SH-SY5Y (cell line): ENCODE measurements around the gene RNFT2.

ENCODE experiments used
- GATA2 ChIP-seq: IDR thresholded peaks from 2 replicates; pipeline ENCODE4 v1.6.1; 2011; ENCODE audit warnings: mild to moderate bottlenecking, low read depth, low read length
- GATA3 ChIP-seq: IDR thresholded peaks from 2 replicates; pipeline ENCODE4 v1.6.1; 2011; ENCODE audit warnings: low read depth, mild to moderate bottlenecking, low read length, moderate library complexity

RNFT2 gene

DNA sequence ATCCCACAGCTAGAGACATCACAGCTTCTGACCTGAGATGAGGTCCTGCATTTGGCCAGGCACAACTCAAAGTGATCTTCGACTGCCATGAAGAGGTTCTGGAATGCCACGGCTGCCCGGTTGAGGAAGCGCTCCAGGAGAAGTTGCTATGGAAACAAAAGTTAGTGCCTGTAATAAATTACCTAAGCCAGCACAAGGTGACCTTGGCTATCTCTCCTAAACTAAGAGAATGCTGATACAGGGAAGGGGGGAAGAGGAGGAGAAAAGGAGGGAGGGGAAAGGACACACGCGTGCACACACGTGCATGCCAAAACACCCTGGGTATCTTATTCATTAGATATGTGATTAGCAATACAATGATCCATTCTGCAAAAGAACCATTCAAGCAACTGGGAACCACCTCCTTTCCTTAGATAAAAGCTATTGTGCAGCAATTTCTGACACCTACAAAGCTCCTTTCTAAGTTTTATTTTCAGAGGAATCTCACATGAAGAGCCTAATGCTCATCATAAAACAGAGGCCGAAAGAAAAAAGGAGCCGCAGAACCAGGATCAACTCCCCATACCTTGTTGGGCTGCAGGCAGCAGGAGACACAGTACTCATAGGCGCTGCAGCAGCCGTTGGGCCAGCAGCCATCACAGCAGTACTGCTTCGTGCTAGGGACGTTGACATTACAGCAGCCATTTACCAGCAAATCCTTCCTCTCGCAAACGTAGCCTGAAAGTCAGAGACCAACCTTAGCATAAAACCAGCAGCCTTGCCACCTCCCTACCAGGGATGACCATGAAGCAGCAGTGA, 18.2 kb upstream of the RNFT2 start:
- no peak for TF ChIP-seq GATA2
- no peak for TF ChIP-seq GATA3

GRCh38 chr12:116722245-116722644, 15.9 kb upstream of the RNFT2 start:
- no peak for TF ChIP-seq GATA2
- TF ChIP-seq GATA3: no peak

- no peak for TF ChIP-seq GATA2
- no peak for TF ChIP-seq GATA3
These were observed 11.4 kb upstream of the RNFT2 start for GRCh38 chr12:116726694-116727093.

GRCh38 chr12:116727261-116727660, 10.9 kb upstream of the RNFT2 start:
- TF ChIP-seq GATA3: no peak
- no peak for TF ChIP-seq GATA2

- TF ChIP-seq GATA2 (no peak), GATA3 (no peak)
These were observed 10.2 kb upstream of the RNFT2 start for GRCh38 chr12:116727891-116728290.

- TF ChIP-seq GATA3: no peak
- TF ChIP-seq GATA2: no peak
These were observed 6.3 kb upstream of the RNFT2 start for GRCh38 chr12:116731801-116732200.

DNA sequence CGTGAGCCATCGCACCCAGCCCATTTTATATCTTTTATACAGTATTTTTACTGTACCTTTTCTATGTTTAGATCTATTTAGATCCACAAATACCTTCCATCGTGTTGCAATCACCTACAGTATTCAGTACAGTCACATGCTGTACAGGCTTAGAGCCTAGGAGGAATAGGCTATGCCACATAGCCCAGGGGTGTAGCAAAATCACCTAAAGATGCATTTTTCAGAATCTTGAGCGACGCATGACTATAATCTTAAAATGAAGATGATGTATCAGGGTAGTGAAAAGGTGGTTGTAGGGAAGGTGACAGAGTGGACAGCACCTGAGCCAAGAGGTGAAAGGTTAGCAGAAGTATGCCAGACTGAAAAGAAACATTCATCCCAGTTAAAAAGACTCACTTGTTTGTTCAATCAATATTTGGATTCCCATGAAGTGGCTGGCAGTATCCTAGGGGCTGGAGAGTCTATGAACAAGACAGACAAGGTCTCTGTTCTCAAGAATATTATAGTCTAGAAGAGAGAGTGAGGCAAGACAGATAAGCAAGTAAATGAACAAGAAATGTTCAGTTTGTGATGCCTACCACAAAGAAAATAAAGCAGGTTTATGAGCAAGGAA, 3.9 kb upstream of the RNFT2 start:
- TF ChIP-seq GATA3: no peak
- TF ChIP-seq GATA2: no peak

DNA sequence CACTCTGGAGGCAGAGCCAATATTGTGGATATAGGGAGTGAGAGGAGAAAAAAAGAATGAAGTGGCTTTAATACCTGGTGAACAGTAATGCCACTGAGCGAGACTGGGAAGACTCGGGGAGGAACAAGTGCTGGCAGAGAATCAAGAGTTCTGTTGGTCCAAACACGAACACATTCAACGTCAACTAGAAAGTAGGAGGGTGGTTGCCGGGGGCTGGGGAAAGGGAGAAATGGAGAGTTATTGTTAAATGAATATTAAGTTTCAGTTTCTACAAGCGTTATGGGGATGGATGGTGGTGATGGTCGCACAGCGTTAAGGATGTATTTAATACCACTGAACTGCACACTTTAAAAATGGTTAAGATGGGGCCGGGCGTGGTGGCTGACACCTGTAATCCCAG, 3.0 kb upstream of the RNFT2 start:
- TF ChIP-seq GATA2: no peak
- TF ChIP-seq GATA3: no peak

DNA sequence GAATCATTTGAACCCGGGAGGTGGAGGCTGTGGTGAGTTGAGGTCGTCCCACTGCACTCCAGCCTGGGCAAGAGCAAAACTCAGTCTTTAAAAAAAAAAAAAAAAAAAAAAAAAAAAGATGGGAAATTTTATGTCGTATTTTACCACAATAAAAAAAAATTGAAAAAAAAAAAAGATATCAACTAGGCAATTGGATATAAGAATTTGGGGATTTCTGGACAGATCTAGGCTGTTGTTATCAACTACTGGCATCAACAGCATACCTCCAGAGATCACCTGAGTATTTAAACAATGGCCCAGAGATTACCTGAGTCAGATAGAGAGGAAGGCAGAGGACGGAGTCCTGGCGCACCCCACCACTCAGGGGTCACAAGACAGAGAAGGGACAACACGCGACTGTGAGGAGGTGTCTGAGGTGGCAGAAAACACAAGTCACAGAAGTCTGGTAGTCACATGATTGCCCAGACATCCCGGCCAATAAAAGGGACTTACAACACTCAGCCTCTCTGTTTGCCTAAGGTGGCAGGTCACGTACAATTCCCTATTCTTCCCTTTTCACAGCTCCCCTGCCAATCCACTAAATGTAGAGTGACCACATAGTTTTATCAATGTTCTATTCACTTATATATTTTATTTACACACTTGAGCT, 2.0 kb upstream of the RNFT2 start:
- TF ChIP-seq GATA2 (no peak), GATA3 (no peak)

DNA sequence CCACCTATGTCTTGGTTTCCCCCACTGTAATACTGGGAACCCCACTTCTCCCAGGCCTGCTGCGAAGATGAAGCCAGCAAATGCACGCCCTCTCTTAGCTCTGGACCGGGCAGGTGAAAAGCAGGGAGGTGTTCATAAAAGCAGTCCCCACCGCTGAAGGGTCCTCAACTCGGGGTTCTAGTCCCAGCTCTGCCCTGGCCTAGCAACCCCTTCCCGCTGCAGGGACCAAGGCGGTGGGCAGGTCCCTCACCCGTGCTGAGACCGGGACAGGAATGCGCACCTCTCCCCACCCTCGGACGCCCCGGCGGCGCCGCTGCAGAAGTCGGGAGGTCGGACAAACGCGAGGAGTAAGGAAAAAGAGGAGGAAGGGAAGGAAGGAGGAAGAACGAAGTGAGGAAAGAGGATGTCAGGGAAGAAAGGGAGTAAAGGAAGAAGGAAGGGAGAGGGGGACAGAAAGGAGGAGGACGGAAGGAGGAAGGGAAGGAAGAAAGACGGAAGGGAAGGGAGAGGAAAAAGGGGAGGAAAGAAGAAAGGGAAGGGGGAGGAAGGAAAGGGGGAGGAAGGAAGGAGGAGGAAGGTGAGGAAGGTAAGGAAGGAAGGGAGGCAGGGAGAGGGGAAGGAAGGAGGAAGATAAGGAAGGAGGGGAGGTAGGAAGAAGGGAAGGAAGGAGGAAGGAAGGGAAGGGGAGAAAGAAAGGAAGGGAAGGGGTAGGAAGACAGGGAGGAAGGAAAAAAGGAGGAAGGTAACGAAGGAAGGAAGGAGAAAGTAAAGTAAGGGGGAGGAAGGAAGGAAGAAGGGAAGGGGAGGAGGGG, 947 bp upstream of the RNFT2 start:
- TF ChIP-seq GATA3 (no peak), GATA2 (no peak)

GRCh38 chr12:116739381-116739887, 1.3 kb downstream of the RNFT2 start:
- no peak for TF ChIP-seq GATA3
- TF ChIP-seq GATA2: no peak

DNA sequence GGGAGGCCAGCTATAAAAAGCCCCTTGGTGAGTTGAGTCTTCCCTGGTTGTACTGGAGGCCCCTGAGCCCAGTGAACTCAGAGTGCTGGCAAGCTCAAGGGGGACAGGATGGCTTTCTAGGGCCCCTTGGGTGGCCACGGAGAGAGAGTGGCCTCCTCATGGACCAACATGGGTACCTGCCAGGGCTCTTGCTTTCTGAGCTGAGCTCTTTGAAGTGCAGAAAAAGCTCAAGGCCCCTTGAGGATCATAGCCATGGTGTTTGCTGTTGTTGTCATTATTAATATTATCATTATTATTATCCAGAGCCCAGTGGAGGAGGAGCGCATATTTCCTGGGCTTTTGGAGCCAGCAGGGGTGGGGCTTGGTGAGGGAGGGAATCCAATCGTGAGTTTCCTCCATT, 6.7 kb downstream of the RNFT2 start:
- TF ChIP-seq GATA3 (no peak), GATA2 (no peak)

DNA sequence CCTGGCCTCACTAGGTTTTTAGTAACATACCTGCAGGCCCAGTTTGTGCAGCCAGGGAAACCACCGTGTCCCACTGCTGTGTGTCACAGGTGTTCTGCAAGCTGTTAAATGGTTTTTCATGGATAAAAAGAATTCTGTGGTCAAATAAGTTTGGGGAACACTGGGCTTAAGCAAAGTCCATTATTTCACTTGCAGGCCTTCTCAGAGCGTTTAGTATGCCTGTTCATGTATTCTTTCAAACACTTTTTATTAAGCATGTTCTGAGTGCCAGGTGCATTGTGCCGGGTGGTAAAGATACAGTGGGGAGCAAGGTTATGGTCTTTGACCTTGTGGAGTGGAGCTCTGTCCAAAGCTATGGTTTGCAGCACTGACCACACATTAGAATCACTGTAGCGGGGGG, 7.4 kb downstream of the RNFT2 start:
- no peak for TF ChIP-seq GATA3
- TF ChIP-seq GATA2: no peak

GRCh38 chr12:116749884-116750283, 11.8 kb downstream of the RNFT2 start:
- no peak for TF ChIP-seq GATA3
- TF ChIP-seq GATA2: no peak
